Muscle of leg (tissue), 11 donors: ENCODE measurements around the gene C20orf96. TPM values are rescaled to one million over a fixed set of nuclear protein-coding genes. Genes with fewer than 3 reads are reported as not detected.

ENCODE experiments used
- DNase-seq: peaks from one replicate; pipeline ENCODE4 v3.0.0; 2013
- H3K27ac ChIP-seq: one replicate; pipeline ENCODE4 v1.5.1; 2013; ENCODE audit warnings: mild to moderate bottlenecking, low read length, control low read depth
- H3K27me3 ChIP-seq: one replicate; pipeline ENCODE4 v1.6.1; 2013; ENCODE audit warnings: low read length; ENCODE audit not compliant: control insufficient read depth, insufficient read depth
- H3K36me3 ChIP-seq: one replicate; pipeline ENCODE4 v1.6.1; 2013; ENCODE audit warnings: low read length; ENCODE audit not compliant: control insufficient read depth, insufficient read depth
- H3K4me1 ChIP-seq: one replicate; pipeline ENCODE4 v1.6.1; 2013; ENCODE audit warnings: low read length; ENCODE audit not compliant: control insufficient read depth, insufficient read depth
- H3K4me3 ChIP-seq: one replicate; pipeline ENCODE4 v1.5.1; 2013; ENCODE audit warnings: low read length, control low read depth
- H3K9me3 ChIP-seq: replicated peaks from 2 replicates; pipeline ENCODE4 v1.6.1; 2013; ENCODE audit warnings: low read depth, low read length; ENCODE audit not compliant: control insufficient read depth
- WGBS: methylation state at CpG from one replicate; pipeline ENCODE4 v1.1.5; 2013; ENCODE audit warnings: missing lambda C conversion rate; ENCODE audit not compliant: insufficient coverage; 5-methylcytosine and 5-hydroxymethylcytosine counted together
- polyA plus RNA-seq, 8 donors: library from polyadenylated mRNA; unstranded; fragments of 120-200 nt; gene quantifications; one replicate each; pipeline versions ENCODE4 v1.2.1 to v1.2.3, GENCODE V29; 2013; ENCODE audit warnings: inconsistent platforms in 1 of 8, low replicate concordance in 1 of 8; ENCODE audit not compliant: insufficient read length in 8 of 8, insufficient read depth in 1 of 8
- total RNA-seq: library from RNA; stranded (reverse); fragments of 120-200 nt; gene quantifications from one replicate; pipeline ENCODE4 v1.2.4, GENCODE V29; 2013

Gene C20orf96
- total and polyA plus RNA-seq, 9 donors = 2.9 to 14.0 (median 12.0) TPM

- no peak for DNase-seq
- 40% methylated on average over 1 of the region's 3 CpGs for WGBS
- H3K9me3 ChIP-seq = peaks cover 2% of the 10 kb centered on the region
- no peaks in the 10 kb centered on the region for H3K27me3 ChIP-seq
- no peaks in the 10 kb centered on the region for H3K4me1 ChIP-seq
- H3K36me3 ChIP-seq = peaks cover 12% of the 10 kb centered on the region
- H3K27ac ChIP-seq = no peak overlapping the region
- H3K4me3 ChIP-seq = no peak overlapping the region
Observed at GRCh38 chr20:284172-284571, 6.4 kb downstream of the C20orf96 start.

GRCh38 chr20:278607-279571 lies 11.7 kb downstream of the C20orf96 start:
- Histone ChIP-seq H3K9me3 (no peaks in the 10 kb centered on the region), H3K36me3 (peaks cover 43% of the 10 kb centered on the region), H3K27ac (no peak overlapping the region), H3K4me1 (no peaks in the 10 kb centered on the region), H3K27me3 (no peaks in the 10 kb centered on the region), H3K4me3 (no peak overlapping the region)
- 30% methylated on average over 50 of the region's 88 CpGs for WGBS
- peak; percentile 86 for DNase-seq

- WGBS = 100% methylated on average over 1 of the region's 5 CpGs
- Histone ChIP-seq H3K36me3 (peaks cover 43% of the 10 kb centered on the region), H3K27me3 (no peaks in the 10 kb centered on the region), H3K27ac (no peak overlapping the region), H3K4me1 (no peaks in the 10 kb centered on the region), H3K4me3 (no peak overlapping the region), H3K9me3 (no peaks in the 10 kb centered on the region)
- DNase-seq = peak; percentile 45
Observed at GRCh38 chr20:278181-278580, 12.4 kb downstream of the C20orf96 start.

- H3K27ac ChIP-seq = no peak overlapping the region
- H3K36me3 ChIP-seq = peaks cover 43% of the 10 kb centered on the region
- H3K4me1 ChIP-seq = no peaks in the 10 kb centered on the region
- no peaks in the 10 kb centered on the region for H3K27me3 ChIP-seq
- H3K4me3 ChIP-seq = no peak overlapping the region
- DNase-seq = no peak
- WGBS = 0% methylated on average over 2 of the region's 3 CpGs
- no peaks in the 10 kb centered on the region for H3K9me3 ChIP-seq
Observed at GRCh38 chr20:277496-277781, 13.1 kb downstream of the C20orf96 start.

GRCh38 chr20:276620-277495 lies 13.7 kb downstream of the C20orf96 start:
- no peak overlapping the region for H3K27ac ChIP-seq
- H3K4me1 ChIP-seq = no peaks in the 10 kb centered on the region
- peaks cover 38% of the 10 kb centered on the region for H3K36me3 ChIP-seq
- H3K27me3 ChIP-seq = no peaks in the 10 kb centered on the region
- WGBS = 88% methylated on average over 7 of the region's 12 CpGs
- H3K9me3 ChIP-seq = no peaks in the 10 kb centered on the region
- H3K4me3 ChIP-seq = no peak overlapping the region
- DNase-seq = no peak

GRCh38 chr20:275791-276190 lies 14.8 kb downstream of the C20orf96 start:
- H3K27me3 ChIP-seq = no peaks in the 10 kb centered on the region
- no peak overlapping the region for H3K4me3 ChIP-seq
- no peak overlapping the region for H3K27ac ChIP-seq
- H3K36me3 ChIP-seq = peaks cover 36% of the 10 kb centered on the region
- no peaks in the 10 kb centered on the region for H3K9me3 ChIP-seq
- DNase-seq = no peak
- H3K4me1 ChIP-seq = no peaks in the 10 kb centered on the region
- 85% methylated on average over 4 of the region's 7 CpGs for WGBS

- no peaks in the 10 kb centered on the region for H3K4me1 ChIP-seq
- H3K9me3 ChIP-seq = no peaks in the 10 kb centered on the region
- H3K36me3 ChIP-seq = peaks cover 31% of the 10 kb centered on the region
- no peak overlapping the region for H3K4me3 ChIP-seq
- H3K27me3 ChIP-seq = no peaks in the 10 kb centered on the region
- no peak overlapping the region for H3K27ac ChIP-seq
- 61% methylated on average over 2 of the region's 3 CpGs for WGBS
- DNase-seq = no peak
Observed at GRCh38 chr20:273884-274283, 16.7 kb downstream of the C20orf96 start.

- Histone ChIP-seq H3K9me3 (no peaks in the 10 kb centered on the region), H3K4me3 (no peak overlapping the region), H3K36me3 (peaks cover 25% of the 10 kb centered on the region), H3K27ac (no peak overlapping the region), H3K4me1 (no peaks in the 10 kb centered on the region), H3K27me3 (peaks cover 3% of the 10 kb centered on the region)
- DNase-seq = no peak
Observed at GRCh38 chr20:272718-273117, 17.8 kb downstream of the C20orf96 start.

- H3K27me3 ChIP-seq = peaks cover 6% of the 10 kb centered on the region
- no peak overlapping the region for H3K27ac ChIP-seq
- peaks cover 3% of the 10 kb centered on the region for H3K4me1 ChIP-seq
- peaks cover 13% of the 10 kb centered on the region for H3K36me3 ChIP-seq
- H3K9me3 ChIP-seq = no peaks in the 10 kb centered on the region
- no peak for DNase-seq
- H3K4me3 ChIP-seq = no peak overlapping the region
Observed at GRCh38 chr20:271528-271927, 19.0 kb downstream of the C20orf96 start.

- Histone ChIP-seq H3K4me1 (peaks cover 4% of the 10 kb centered on the region), H3K36me3 (peaks cover 8% of the 10 kb centered on the region), H3K9me3 (no peaks in the 10 kb centered on the region), H3K27me3 (peaks cover 9% of the 10 kb centered on the region), H3K27ac (no peak overlapping the region), H3K4me3 (no peak overlapping the region)
- no peak for DNase-seq
- WGBS = 89% methylated on average over 3 of the region's 4 CpGs
Observed at GRCh38 chr20:271069-271468, 19.5 kb downstream of the C20orf96 start.
